Stimulated activated CD4-positive, alpha-beta T cell treated with anti-CD3 and anti-CD28 coated beads, Interleukin-12 subunit alpha, Interleukin-12 subunit beta, amount 100 ng/mL, for 4 hours (primary cell): Measurements from ENCODE around the gene CCNYL1.

Experiments used
- DNase-seq: peaks from one replicate; pipeline ENCODE4 v3.0.0-alpha.2; 2020

The CCNYL1 gene

DNA sequence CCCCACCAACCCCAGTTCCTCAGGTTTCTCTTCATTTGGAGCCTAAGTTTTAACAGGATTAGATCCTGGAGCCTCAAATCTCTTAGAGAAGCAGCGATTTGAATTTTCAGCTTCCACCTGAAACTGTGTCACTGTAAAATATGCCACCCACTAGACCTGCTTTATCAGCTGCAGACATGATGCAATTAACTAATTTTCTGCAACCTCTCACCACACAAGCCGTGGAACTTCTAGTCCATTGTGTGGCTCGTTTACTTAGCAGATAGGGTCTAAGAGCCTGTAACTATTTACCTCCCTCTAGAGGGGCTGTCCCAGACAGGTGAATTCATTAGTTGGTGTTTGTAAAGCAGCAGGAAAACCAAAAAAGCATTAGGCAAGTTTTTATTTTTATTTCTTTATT lies 89.8 kb downstream of the CCNYL1 start:
- DNase-seq, result no peak

- DNase-seq, result no peak
Observed at GRCh38 chr2:207802650-207803049, 91.2 kb downstream of the CCNYL1 start.
